CD4-positive, alpha-beta T cell treated with Interleukin-10 for 1 hour (primary cell): ENCODE results near the gene ITGA1.

Experiments
- DNase-seq: peaks from one replicate; pipeline ENCODE4 v3.0.0-alpha.2; 2020

Gene ITGA1

DNA sequence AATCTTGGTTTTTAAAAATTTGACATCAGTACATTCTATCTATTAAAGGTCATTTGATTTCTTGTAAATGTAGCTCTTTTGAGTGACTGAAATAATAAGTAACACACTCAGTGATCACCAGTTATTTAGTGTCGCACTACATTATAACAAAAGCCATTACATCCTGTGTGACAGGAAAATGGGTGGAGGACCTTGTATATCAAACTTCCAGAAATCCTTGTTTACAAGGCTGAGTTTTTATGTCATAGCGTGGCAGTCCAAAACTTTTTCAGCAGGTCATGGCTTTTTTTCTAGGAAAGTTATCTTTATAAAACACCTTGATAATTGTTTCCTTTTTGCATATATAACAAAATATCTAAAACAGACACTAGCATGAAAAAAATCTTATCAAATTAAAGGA lies 14.4 kb upstream of the ITGA1 start:
- DNase-seq = no peak

GRCh38 chr5:52774005-52774410 lies 13.7 kb upstream of the ITGA1 start:
- DNase-seq = no peak

GRCh38 chr5:52776116-52776515 lies 11.6 kb upstream of the ITGA1 start:
- peak; percentile 56 for DNase-seq

GRCh38 chr5:52777186-52777585 lies 10.5 kb upstream of the ITGA1 start:
- no peak for DNase-seq

DNA sequence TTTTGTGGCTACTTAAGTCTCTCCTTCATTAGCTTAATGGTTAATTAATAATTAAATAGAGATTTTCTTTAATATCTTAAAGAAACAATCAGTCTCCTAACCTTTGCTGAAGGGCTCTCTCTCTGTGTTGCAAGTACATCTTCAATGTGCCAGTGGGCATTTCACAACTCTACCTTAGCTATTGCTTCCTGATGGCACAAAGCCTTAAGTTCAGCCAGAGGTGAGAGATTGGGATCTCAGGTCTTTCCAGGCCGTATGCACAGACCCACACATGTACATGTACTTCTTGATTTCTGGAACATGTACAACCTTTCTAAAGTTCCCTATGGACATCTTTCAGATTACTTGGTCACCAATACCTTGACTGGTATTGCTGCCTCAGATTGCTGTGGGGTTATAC lies 8.9 kb upstream of the ITGA1 start:
- DNase-seq = no peak

- DNase-seq = no peak
These were observed 8.5 kb upstream of the ITGA1 start for GRCh38 chr5:52779213-52779612.

DNA sequence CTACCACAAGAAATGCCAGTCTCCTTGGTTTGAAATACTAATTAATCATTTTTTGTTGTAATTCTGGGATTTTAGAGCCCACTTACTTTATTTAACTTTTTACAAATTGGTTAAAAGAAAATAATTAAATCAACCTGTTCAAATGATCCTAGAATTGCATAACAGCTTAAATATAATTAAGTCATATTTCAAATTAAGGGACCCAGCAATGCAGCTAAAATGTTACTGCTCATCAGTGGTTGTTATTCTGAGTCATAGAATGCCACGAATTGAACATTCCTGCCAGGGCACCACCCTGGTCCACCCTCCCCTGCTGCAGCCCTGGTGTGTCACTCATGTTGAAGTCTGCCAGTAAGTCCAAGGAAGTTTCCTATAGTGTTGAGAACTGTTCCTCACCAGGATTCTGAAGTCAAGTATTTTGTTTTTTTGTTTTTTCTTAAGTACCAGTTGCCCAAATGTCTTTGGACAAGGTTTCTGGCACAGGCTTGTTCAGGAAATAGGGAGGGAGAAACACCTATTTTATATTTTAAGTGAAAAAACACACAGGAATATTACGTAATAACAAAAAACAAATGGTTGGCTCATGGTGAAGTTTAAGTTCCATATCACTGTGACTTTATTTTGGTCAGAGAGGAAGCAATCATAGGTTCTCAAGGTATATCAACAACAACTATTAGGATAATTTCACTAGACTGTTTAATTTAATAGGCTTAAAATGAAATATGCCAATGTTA lies 4.3 kb upstream of the ITGA1 start:
- DNase-seq = no peak

DNA sequence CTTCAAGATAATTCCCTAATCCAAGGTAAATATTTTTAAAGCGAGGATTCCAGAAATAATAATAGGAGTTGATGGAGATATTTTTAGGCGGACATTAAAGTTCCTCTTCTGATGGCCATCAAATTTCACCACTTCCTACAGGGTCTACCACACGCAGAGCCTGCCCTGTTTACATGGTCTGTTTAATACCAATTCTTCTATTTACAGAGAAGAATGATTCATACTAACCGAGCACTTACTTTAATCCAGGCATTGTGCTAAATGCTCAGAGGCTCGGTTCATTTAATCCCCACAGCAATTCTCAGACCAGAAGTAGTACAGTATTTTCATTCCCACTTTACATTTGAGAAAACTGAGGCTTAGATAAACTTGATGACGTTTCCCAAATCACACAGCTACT lies 3.0 kb upstream of the ITGA1 start:
- DNase-seq = no peak

- DNase-seq = no peak
These were observed 1.3 kb upstream of the ITGA1 start for GRCh38 chr5:52786391-52786790.

DNA sequence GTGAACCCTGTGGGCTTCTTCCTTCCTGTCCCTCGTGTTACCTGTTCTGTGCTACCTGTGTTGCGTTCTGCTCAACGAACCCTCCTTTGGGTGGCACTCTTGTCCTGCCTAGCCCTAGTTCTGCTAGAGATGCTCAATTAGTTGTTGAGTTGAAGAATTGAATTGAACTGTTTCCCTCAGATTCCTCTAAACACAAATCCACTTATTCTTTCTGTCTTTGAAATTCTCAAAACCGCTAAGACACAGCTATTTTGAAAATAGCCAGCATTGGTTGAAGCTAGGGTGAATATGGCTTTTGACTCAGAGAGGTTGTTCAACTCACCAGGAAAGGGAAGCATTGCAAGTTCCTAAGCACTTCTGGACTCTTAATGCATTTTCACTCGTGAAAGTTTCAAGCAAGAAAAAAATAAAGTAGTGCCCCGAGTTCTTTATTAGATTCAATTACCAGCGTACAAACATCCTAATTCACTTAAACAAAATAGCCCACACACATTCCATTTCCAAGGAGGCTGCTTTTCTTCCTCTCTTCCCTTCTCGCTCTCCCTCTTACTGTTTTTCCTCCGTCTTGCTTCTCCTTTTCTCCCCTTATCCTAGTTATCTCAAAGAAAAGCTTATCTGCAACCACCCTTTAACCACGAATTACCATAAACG lies 642 bp upstream of the ITGA1 start:
- DNase-seq = peak; percentile 64

DNA sequence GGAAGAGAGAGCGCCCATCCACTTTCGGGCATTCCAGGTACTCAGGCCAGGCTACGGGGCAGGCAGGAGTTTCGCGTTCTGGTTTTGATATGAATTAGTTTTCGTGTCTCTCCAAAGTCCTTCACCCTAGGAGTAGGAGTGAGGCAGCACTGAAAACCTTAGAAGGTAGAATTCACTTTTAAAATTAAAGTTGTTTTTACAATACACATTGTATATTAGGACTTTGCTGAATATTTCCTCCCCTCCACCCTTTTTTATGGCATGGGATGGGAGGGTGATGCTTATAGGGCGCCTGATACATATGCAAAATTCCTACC lies 747 bp downstream of the ITGA1 start:
- no peak for DNase-seq

GRCh38 chr5:52789378-52789777 lies 1.7 kb downstream of the ITGA1 start:
- no peak for DNase-seq

DNA sequence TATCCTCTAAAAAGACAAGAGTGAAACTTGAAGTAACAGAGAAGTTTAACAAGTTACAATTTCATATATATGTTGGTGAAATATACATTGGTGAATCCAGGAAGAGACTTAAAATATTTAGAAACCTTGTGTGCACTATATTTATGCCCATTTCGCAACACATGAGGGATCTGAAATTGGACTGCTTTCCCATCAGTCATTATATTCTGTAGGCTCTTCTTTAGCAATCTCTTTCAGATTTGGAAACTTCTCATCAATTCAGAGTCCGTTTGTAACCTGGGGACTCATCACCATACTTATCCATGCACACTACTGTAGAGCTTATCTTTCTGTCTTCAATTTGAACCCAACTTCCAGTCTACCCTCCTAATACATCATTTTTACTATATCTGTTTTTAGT lies 2.1 kb downstream of the ITGA1 start:
- DNase-seq = no peak

DNA sequence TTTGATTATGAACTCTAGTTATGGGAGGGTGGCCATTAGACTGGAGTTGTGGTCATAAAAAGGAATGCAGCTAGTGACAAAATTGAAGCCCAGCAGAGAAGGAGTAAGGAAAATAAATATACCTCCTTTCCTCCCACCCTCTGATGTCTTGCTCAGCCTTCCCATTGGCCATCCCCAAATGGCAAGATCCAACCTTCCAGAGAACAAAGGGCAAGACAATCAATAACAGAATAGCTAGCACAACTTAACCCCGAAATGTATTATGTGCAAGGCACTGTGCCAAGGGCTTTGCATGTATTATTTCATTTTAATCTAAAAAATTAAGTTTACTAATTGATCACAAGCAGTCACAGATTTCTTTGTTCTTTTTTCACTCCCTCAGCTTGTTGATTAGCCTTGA lies 3.6 kb downstream of the ITGA1 start:
- DNase-seq = no peak

- no peak for DNase-seq
These were observed 6.8 kb downstream of the ITGA1 start for GRCh38 chr5:52794519-52794918.

DNA sequence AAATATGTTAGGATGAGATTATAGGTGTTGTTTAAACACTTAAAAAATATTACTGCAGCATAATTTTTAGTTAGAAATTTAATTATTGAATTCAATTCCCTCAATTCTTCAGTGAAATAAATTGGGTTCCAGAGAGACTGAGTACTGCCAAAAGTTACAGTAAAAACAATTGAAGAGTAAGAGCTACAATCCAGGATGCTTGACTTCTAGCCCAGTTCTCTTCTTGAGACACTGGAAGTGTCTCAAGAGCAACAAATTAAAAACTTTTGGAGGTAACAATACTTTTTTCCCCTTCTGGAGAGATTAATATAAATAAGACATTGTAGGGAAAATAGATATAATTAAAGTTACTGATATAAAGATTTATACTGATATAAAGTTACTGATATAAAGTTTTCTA lies 8.3 kb downstream of the ITGA1 start:
- no peak for DNase-seq

GRCh38 chr5:52796516-52797103 lies 8.9 kb downstream of the ITGA1 start:
- no peak for DNase-seq

GRCh38 chr5:52798938-52799337 lies 11.2 kb downstream of the ITGA1 start:
- no peak for DNase-seq

DNA sequence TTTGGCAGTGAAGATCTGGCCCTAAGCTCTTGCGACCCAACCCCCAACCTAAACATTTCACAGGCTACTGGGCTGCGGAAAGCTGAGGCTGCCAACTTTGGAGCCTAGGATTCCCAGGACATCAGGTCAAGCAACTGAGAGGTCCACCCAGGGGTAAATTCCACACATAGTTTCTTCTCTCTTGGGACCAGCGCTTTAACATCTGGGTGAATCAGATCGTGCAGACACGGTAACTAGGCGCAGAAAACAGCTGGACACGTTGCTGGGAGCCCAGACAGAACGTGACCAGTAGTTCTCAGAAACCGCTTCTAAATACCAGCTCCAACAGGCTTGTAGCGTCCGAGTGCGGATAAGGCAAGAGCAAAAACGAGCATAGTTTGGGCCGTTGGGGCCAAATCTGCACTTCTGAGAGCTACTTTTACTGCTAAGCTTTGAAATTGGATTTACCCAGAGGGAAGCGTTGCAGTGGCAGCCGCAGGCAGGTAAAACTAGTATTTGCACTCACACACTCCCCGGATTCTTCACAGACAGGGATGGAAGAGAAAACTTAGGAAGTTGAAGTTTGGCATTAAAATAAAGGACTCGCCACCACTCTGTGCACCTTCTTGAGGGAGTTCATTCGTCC lies 11.8 kb downstream of the ITGA1 start:
- DNase-seq = no peak

GRCh38 chr5:52799983-52800393 lies 12.3 kb downstream of the ITGA1 start:
- DNase-seq = peak; percentile 94

- peak; percentile 56 for DNase-seq
These were observed 12.9 kb downstream of the ITGA1 start for GRCh38 chr5:52800394-52801213.

- DNase-seq = no peak
These were observed 13.6 kb downstream of the ITGA1 start for GRCh38 chr5:52801329-52801728.

DNA sequence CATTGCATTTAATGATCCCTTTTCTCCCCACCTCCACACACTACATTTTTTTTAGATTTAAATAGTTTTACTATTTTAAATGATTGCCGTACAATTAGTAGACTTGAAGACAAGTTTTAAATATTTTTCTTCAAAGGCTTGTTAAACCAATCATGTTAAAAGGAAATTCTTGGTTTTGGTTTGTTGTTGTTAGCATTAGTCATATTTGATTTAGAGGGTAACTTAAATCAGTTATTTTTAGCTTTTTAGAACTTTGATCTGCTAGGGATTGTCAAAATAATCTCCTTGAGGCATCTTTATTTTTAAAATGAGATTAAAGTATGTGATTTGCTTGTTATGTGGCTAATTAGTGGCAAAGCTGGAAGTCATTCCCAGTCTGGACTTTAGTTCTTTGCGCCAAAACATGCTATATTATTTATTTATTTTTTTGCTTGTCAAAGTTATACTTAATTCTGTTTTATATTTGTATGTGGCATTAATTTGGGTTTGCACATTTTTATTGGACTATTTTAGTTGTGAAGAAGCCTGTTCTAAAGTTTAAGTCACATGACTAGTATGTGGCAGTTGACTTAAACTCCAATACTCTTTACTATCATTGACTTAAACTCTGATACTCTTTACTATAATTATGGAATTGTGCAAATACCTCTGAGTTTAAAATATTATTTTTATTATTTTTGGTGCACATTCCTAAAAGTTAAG lies 14.7 kb downstream of the ITGA1 start:
- DNase-seq = no peak
